ENCODE measurements around the gene CABP7.

The CABP7 gene

DNA sequence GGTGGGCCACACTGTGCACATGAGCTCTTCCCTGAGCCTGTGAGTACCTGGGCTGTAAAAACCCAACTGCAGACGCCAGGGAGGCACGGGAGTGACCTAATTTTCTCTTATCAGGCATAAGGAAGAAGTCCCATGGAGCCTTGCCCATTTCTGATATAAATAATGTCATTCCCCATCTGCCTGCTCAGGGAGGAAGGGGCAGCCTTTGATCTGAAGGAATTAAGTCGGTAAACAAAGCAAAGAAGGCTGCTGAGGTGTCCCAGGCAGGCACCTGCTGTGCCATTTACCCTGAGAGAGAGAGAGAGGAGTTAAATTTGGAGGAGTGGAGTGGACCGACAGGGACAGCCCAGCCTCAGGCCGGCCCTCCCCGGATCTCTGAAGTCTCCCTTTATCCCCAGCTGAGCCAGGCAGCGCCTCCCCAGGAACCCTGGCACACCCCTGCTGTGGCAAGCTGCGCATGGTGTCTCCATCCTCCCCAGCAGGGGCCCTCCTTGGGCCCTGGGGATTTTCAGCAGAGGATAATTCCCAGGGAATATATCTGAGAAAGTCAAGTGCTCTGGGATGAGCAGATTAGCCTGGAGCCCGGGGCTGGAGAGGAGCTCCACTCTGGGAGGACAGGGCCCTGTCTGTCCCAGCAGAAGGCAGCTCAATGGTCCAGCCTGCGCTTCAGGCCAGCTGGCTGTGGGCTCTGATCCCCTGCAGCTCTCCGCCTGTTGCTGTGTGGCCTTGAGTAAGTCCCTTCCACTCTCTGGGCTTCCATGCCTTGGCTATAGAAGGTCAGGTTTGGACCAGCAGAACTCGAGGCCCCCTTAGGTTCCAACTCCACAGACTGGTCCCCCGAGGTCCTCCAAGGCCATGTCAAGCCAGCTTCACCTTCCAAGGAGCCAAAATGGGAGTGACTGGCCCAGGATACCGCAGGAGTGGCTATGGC, 17.5 kb upstream of the CABP7 start:
- DNase-seq (ENCODE audit: low read depth in 2 of 2): no peak

DNA sequence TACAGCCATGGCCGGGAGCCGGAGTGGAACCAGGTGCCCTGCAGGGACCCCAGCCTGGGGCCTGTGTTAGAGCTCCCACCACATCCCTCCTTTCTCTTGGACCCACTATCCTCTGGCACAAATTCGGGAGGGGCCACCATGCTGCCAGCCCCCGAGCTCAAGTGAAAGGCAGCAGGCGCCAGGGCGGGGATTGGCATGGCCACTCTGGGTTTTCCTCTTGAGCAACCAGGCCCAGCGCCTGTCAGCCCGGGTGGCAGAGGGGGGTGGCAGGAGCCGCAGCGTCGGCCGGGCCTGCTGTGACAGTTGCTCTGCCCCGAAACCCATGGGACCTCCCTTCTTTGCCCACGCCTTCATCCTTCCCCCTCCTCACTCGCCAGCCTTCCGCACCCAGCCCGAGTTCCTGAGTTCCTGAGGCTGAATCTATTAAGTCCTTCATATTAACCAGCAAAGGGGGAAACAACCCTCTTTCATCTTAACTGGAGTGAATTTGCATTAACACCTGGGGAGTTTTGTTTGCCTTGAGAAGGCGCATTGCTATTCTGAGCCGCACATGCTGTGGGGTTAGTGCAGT, 16.8 kb upstream of the CABP7 start:
- no peak for DNase-seq (ENCODE audit: low read depth in 2 of 2)

DNA sequence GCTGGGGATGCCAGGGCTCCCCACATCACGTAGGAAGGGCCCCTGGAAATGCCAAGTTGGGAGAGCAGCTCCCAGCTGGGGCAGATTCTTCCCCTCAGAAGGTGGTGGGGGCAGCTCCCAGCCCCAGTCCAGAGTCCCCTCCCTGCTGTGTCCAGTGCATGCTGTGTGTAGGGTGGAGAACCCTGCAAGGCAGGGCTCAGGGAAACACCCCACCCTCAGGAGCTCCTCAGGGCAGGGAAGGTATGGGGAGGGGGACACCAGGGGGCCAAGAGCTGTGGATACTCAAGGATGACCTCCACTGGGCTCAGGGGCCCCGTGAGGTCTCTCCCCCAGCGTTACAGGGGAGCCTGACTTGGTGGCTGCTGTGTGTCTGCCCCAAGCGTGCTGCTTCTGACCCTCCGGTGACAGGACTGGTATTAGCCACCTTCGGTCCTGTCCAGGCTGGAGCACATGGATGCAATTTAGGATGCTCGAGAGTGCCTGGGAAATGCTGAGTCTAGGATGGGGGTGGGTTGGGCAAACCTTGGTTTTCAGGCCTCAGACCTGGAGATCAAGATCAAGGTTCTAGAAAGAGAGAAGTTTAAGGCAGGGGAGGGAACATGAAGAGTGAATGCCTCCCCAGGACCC, 16.1 kb upstream of the CABP7 start:
- no peak for DNase-seq (ENCODE audit: low read depth in 2 of 2)

DNA sequence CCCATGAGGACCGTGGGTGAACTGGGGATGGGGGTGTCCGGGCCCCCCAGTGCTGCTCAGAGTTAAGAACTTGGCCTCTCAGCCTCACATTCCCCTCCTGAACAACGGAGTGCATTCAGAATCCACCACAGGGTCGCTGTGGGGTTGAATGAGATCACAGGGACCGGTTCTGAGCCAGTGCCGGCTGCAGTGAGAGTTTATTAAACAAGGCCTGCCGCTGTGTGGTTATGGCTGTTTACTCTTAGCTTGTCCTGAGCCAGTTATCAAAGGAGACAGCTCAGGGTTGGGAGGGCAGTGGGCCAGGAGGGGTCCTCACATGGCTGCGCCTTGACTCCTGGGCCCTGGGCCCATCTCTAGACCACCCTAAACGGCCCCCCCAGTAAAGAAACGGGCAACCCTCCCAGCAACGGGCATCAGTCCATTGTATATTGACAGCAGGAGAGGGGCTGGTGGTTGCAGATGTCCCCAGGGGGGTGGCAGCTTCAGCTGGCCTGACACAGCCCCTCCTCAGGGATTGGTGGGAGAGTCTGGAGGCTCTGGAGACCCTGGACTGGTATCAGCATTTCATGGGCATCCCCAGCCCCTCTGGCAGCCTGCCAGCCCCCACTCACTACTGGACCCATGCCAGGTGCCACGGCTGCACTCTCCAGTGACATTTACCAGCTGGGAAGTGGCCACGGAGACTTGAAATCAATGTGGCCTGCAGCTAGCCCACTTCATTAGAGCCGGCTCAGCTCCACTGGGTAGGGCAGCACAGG, 15.1 kb upstream of the CABP7 start:
- no peak for DNase-seq (ENCODE audit: low read depth in 2 of 2)

DNA sequence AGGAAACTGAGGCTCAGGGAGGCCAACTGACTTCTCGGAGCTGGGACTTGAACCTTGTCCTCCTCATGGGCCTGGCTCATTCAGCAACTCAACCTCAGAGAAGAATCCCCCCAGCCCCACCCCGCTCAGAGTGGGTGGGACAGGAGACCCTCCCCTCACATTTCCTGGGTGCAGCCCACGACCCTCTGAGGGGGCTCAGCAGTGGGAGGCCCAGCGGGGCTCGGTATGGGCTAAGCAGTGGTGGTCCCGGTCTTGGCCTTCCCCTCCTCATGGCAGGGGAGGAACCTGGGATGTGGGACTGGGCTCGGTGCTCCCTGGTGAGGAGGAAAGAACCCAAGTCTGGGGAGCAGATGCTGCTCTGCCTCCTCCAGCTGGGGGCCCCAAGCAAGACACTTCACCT, 14.2 kb upstream of the CABP7 start:
- no peak for DNase-seq (ENCODE audit: low read depth in 2 of 2)

DNA sequence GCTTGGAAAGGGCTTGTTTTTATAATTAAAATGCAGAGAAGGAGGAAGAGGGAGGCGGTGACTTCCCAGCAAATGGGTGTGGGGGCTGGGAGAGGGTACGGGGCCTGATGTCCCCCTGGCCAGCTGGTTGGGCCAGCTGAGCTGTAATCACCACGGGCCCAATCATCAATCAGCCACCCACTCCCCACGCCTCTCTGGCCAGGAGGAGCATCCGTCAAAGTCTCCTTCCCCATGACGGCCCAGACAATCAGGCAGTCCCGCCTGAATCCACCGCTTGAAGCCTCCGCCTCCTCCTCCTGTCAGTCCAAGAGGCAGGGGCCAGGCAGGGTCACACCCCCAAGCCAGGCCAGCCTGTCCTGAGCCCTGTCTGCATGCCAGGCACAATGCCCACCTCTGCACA, 13.3 kb upstream of the CABP7 start:
- DNase-seq (ENCODE audit: low read depth in 2 of 2): no peak

DNA sequence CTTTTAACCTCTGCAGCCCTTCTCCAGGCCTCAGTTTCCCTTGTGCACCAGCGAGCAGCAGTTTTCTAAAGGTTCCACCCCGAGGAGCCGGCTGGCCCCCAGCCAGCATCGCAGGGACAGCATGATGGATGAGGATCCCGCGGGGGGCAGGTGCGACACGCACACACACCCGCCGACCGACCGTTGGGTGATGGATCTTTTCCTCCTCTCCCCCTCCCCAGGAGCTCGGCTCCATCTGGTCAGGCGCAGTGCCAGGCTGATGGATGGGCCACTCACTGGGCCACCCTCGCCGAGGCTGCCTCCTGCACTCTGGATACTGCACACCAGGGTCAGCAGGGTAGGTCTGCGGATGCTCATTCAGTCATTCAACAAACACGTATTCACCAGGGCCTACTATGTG, 12.8 kb upstream of the CABP7 start:
- no peak for DNase-seq (ENCODE audit: low read depth in 2 of 2)

DNA sequence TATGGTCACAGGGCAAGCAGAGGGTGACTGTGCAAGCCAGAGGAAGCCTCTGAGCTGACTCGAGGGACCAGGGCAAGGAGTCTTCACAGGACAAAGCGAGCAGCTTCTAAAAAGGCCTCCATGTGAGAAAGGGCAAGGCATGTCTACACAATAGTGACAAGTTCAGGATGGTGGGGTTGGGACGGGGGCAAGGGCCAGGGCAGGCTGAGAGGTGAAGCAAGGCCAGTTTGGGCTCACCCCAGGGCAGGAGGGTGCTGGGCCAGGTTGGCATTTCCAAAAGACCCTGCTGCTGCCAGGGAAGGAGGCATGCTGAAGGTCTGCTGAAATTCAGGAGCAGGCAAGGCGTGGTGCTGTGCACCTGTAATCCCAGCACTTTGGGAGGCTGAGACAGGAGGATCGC, 12.3 kb upstream of the CABP7 start:
- no peak for DNase-seq (ENCODE audit: low read depth in 2 of 2)

DNA sequence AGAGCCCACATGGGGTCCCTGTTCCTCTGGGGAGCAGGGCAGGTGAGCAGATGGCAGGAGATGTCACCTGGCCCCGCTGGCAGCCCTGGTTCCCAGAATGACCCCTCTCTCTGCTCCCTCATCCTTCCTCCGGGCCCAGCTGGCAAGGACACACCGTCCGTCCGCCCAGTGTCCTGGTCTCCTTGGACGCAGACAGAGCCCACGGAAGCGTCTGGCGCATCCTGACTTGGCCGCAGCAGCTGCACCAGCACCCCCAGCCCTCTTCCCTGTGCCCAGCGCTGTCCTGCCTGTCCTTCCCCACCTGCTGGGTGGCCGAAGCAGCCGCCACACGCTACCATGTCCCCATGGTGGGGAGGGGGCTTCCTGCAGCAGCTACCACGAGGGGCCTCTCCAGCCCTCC, 9.6 kb upstream of the CABP7 start:
- DNase-seq (ENCODE audit: low read depth in 2 of 2): no peak

DNA sequence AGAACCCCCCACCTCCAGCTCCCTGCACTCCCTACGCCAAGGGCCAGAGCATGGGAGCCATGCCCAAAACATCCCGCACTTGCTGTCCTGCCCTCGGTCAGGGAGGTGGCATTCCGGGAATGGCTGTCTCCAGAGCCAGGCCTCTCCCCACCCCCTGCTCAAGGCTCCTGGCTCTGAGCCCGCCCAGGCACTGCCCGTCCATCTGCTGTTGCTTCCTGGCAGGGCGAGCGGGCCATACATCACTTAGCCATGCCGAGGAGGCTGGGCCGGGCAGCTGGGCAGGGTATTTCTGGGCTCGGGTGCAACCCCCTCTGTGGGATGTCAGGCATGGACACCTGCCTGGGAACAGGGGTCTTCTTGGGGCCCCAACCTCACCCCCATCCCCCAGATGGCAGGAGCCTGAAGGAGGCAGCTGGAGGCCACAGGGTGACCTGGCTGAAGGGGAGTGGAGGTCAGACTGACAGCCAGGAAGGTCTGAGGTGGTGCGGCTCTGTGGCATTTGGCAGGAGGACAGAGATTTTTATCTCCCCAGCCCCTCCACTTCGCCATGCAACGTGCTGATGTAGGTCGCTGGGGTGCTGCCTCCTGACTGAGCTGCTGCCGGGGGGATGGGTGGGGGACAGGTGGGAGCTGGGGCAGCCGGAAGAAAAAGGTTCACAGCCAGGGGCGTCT, 8.7 kb upstream of the CABP7 start:
- no peak for DNase-seq (ENCODE audit: low read depth in 2 of 2)

DNA sequence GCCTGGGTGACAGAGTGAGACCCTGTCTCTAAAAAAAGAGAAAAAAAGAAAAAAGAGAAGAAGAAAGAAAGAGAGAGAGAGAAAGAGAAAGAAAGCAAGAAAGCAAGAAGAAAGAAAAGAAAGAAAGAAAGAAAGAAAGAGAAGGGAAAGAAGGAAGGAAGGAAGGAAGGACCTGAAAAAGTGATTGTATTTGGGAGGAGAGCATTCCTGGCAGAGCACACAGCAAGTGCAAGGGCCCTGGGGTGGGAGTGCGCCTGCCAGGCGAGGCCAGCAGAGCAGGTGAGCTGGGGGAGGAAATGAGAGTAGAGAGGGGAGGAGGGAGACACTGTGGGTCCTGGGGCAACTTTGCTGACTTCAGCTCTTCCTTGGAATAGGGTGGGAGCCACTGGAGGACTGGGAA, 7.7 kb upstream of the CABP7 start:
- no peak for DNase-seq (ENCODE audit: low read depth in 2 of 2)

DNA sequence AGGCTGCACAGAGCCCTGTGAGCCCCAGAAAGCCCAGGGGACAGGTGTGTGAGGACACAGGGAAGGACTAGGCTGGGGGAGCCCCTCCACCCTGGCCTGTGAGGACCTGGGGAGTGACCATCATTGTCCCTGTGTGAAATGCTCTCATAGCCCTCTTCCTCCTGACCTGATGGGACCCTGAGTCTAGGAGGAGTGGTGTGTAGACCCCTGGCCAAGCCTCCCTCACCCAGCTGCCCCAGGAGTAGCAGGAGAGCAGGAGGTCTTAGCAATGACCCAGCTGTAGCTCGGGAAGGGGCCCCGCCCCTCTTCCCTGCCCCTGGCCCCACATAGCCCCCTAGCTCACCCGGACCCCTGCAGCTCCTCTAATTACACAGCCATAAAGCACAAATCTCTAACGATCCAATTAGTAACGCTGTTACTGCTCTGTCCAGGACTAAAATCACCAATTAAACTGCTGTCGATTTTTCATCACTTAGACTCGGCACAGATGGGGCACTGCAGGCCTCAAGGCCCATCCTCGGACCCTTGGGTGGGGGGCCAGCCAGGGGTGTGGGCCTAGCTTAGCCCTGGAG, 6.6 kb upstream of the CABP7 start:
- no peak for DNase-seq (ENCODE audit: low read depth in 2 of 2)

DNA sequence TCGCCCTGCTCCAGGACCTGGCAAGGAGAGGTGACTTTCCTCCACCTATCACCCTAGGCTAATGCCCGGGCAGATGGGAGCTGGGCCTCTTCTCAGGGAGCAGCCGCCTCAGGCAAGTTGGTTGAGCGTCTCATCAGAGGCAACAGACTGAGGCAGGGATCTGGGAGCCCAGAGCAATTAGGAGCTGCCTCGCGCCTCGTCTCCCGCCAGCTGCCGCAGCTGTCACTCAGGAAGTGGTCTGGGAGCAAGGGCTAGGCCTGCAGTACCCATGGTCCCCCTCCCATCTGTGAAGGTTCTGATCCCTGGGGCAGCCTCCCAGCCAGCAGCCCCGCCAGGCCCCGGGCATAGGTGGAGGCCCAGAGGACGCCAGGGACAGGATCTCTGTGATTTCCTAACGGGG, 4.6 kb upstream of the CABP7 start:
- DNase-seq (ENCODE audit: low read depth in 2 of 2): no peak

DNA sequence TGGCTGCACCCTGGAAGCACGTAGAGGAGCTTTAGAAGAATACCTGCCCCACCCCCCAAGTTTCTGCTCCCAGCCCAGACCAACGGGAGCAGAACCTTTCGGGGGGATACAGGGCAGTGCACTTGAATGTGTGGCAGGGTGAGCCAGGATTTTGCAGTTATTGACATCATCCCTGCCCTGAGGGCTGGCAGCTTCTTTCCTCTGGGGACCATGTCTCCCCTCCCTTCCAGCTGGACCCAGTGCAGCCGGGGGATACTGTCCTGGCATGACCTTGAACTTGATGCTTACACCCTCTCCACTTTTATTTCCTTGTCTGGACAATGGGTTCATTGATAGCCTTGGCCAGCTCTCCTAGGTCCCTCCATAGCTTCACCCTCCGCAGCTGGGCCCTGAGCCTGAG, 4.1 kb upstream of the CABP7 start:
- no peak for DNase-seq (ENCODE audit: low read depth in 2 of 2)

DNA sequence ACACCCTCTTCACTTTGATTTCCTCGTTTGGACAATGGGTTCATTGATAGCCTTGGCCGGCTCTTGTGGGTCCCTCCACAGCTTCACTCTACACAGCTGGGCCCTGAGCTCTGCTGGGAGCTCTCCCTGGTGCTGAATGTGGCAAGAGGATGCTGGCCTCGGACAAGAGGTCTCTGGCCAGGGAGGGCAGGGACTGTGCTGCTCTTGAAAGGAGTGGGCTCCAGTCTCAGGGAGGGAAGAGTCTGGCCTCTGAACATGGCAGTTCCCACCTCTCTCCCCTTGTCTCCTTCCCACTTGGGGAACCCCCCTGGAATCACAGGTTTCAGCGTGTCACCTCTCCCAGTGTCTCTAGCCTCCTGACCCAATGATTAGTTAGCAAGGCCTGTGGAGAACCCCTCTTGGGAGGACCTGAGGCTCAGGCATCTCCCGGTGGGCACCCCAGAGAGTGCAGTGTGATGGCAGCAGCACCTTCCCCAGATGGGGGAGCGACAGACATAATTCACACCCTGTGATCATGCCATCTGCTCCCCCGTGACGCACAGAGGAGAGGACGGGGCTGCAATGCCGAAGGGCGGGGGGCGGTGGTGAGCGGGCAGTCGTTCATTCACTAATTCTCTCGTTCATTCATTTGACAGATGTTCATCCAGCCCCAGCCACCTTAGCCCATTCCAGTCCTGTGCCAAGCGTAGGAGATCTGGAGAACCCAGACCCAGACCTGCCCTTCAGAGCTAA, 2.8 kb upstream of the CABP7 start:
- no peak for DNase-seq (ENCODE audit: low read depth in 2 of 2)

DNA sequence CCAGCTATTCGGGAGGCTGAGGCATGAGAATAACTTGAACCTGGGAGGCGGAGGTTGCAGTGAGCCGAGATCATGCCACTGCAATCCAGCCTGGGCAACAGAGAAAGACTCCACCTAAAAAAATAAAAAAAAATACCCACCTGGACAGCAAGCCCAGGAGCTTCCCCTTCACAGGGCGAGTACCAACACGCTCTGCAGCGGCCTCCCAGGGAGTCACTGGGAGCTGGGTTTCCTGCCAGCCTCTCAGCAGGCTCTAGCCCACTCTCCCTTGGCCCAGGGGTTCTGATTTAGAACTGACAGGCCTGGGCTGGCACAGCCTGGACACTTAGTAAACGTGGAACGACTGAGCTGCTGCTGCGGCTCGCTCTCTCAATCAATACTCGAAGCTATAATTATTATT, 2.0 kb upstream of the CABP7 start:
- DNase-seq (ENCODE audit: low read depth in 2 of 2): no peak

DNA sequence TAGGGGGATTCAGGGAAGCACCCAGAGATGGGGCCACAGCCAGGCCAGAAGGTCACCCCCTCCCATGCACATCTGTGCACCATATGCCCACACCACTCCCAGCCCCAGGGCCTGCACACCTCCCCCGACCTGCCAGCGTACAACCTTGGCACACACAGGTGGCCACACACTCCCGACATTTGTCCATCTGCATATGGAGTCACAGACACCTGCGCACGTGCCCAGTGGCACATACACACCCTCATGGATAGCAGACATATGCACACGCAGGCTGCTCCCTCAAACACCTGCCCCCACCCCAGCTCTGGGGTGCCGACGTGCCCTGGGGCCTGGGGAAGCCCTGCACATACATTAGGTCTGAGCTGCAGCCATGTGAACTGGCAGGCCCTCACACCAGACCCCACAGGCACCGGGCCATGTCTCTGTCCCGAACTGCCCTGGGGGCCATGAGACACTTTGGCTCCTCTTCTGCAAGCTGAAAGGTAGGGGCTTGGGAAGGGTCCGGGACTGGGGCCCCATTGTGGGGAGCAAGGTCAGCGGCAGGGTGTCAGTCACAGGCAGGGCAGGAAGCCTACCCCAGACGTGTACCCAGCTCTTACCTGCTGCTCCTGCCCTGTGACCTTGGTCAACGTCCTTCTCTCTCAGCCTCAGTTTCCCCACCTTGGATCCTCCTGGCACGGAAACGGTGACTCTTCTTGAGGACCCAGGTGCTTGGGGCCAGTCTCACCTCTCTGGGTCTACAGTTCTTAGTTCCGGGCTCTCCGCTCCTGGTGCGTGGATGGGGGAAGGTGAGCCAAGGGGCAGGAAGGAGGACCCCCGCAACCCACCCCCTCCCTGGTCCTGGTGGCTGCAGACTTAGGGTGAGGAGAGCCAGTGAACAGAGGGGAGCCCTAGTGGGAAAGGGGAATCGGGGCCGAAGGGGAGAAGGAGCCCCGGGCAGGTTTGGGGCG, 579 bp upstream of the CABP7 start:
- no peak for DNase-seq (ENCODE audit: low read depth in 2 of 2)

DNA sequence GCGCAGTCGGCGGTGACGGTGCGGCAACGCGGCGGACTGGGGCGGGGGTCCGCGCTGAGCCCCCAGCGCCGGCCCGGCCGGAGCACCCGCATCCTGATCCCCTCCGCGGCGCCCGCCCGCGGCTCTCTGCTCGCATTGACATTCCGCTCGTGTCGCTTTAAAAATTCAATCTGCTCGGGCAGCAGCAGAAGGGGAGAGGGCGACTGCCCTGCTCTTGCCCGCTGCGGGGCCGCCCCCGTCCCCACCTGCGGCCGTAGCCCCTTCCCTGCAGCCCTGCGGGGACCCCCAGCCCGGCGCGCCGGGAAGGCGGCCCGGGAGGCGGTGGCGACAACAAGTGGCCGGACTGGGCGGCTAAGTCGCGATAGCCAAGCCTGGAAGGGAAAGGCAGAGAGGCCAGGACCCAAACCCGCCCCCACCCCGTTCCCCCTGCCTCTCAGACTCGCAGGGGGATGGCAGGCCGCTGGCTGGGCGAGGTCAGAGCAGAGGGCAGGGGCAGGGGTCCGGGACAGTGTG, 1.1 kb downstream of the CABP7 start:
- DNase-seq (ENCODE audit: low read depth in 2 of 2): no peak

DNA sequence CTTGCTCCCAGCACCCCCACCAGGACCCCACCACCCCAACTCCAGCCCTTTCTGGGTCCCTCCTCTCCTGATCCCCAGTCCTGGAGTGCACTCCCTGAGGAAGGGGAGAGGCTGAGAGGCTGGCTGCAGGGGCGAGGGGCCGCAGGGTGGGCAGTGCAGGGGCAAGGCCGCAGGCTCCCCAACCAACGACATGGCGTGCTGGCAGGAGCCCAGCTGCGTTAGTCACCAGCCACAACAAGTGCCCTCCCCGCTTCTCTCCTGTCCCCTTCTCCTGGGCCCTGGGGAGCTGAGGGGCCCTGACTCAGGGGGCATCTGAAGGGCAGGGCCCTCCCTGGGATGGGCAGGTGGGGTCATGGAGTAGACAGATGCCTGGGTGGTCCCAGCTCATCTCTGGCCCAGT, 2.3 kb downstream of the CABP7 start:
- DNase-seq (ENCODE audit: low read depth in 2 of 2): no peak
